Activated CD4-positive, alpha-beta T cell treated with anti-CD3 and anti-CD28 coated beads for 4 hours (primary cell): ENCODE results near the gene TSNAXIP1.
"Not testable (repeated sequence)": the region's sequence is repeated elsewhere in the genome, so short reads cannot be mapped to it uniquely, and the experiment has no call there.

ENCODE experiments used
- DNase-seq, 2 donors: peaks; one replicate each; pipeline ENCODE4 v3.0.0-alpha.2; 2020

TSNAXIP1 gene

DNA sequence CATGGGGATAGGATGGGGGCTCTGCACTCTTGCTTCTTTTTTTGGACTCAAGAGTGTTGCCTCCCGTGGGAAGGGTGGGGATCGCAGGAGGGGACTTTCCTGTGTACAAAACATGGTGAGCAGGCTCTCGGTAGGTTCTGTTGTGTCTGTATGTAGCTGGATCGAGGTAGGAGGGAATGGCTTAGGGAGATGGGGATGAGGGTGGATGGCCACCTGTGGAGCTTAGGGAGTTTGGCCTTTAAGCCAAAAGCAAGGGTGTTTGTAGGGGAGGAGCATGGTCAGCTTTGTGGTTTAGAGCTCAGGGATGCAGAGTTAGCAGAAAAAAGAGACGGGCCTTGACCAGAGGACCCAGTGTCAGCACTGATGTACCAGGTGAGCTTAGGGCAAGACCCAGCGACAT, 55.2 kb downstream of the TSNAXIP1 start:
- DNase-seq = no peak

DNA sequence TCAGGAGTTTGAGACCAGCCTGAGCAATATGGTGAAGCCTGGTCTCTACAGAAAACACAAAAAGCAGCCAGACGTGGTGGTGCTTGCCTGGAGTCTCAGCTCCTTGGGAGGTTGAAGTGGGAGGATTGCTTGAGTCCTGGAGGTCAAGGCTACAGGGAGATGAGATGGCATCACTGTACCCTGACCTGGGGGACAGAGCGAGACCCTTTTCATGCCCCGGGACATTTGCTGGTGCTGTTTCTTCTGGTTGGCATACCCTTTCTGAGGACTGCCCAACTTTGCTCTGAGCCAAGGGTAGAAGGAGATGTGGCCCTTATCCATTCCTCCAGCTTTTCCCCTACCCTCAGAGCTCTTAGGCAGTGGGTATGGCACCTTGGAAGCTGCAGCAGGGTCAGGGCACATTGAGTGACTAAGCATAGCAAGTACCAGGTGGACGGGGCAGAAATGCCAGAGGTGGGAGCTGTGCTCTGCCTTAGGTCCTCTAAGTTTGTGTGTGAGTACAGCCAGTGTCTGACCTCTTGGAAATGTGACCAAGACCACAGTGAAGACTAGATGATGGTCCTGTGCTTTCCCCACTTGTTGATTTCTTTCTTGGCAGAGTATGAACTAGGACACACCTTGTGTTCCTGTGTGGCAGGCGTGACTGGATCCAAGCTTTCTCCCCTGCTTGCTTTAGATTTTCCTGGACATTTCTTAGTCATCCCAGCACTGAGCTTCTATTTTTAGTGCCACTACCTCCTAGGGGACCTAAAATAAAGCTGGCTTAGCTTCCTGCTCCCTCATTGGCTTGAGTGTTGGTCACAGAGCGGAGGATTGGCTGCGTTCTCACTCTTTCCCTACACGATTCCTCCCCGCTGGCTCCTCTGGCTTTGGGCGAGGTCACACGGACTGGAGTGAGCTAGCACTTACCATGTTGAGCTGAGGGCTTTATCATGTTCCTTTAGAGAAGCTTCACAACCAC, 56.2 kb downstream of the TSNAXIP1 start:
- no peak for DNase-seq

DNA sequence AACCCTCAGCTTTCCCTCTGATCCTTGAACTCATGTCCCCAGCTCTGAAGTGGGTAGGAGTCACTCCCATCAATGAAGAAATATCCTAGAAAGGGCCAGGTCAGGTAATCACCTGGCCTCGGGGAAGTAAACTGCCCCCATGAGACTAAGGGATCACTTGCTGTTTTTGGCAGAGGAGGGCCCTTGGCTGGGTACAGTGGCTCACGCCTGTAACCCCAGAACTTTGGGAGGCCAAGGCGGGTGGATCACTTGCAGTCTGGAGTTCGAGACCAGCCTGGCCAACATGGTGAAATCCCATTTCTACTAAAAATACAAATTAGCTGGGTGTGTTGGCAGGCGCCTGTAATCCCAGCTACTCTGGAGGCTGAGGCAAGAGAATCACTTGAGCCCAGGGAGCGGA, 57.4 kb downstream of the TSNAXIP1 start:
- DNase-seq = not testable (repeated sequence)

DNA sequence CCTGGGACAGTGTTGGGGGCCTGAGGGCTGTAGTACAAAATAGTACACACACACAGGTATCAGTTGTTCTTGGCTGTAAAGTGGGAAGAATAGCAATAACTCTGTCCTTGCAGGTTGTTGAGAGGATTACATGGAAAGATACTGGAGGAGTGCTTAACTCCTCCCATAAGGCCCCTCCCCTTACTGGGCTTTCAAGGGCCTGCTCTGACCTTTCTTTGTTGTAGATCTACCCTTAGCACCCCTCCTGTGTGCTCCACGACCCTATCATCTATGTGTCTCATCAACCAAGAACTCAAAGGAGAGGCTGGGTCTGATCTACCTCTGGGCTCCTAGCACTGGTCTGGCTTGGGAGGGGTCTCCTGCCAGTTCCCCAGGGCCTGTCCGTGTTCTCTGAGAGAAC, 57.9 kb downstream of the TSNAXIP1 start:
- DNase-seq = no peak

DNA sequence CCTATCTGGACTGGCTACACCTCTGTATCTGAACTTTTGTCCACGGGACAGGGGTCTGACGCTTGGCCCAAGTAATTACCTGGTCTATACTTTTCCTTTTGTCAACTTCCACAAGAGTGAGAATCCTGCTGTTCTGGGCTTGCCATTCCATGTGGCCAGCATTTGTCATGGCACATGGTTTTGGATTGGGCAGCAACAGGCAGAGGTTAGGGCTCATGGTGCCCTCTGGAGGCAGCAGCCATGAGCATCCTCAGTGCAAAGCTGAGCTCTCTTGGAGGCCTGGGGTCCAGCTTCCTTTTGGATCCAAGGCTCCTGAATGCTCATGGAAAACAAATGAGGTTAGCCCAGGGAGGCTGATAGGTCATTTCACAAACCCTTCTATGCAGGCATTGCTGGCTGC, 58.6 kb downstream of the TSNAXIP1 start:
- no peak for DNase-seq

DNA sequence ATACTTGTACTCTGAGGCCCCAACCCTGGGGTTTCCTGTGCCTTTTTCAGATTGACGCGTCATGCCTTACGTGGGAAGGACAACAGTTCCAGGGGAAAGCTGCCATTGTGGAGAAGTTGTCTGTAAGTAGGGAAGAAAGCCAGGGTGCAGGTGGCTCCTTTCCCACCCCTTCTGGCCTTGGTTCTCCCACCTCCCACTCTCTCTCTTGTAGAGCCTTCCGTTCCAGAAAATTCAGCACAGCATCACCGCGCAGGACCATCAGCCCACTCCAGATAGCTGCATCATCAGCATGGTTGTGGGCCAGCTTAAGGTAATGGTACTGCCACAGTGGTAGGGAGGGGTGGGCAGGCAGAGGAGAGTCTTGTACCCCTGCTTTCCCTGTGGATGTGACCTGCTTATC, 61.6 kb downstream of the TSNAXIP1 start:
- no peak for DNase-seq

DNA sequence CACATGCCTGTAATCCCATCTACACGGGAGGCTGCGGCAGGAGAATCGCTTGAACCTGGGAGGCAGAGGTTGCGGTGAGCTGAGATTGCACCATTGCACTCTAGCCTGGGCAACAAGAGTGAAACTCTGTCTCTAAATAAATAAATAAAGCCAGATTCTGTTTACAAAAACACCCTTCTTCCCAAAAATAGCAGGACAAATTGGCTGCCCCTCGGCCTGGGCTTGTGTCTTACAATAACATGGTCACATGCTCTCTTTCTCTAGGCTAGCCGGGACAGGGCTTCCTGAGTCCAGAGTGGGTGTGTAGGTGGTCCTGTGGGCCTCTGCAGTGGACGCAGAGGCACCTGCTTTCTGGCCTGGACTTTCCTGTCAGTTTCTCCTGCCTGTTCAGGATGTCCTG, 63.0 kb downstream of the TSNAXIP1 start:
- no peak for DNase-seq

DNA sequence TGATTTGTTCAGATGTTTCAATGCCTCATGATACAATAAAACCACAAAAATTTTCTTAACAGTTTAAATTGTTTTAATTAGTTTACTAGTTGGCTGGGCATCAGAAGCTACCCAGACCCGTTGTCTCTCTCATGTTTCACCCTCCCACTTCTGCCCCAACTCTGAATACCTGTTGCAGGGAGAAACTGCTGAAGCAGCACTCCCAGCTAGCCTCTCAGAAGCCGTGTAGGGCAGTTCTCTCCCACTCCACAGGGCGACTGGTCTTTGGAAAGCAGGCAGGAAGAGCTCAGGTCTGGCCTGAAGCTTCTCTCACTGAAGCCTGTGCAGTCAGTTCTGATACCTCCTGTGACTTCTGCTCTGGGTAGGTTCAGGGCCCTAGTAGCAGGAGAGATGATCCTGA, 64.6 kb downstream of the TSNAXIP1 start:
- no peak for DNase-seq

DNA sequence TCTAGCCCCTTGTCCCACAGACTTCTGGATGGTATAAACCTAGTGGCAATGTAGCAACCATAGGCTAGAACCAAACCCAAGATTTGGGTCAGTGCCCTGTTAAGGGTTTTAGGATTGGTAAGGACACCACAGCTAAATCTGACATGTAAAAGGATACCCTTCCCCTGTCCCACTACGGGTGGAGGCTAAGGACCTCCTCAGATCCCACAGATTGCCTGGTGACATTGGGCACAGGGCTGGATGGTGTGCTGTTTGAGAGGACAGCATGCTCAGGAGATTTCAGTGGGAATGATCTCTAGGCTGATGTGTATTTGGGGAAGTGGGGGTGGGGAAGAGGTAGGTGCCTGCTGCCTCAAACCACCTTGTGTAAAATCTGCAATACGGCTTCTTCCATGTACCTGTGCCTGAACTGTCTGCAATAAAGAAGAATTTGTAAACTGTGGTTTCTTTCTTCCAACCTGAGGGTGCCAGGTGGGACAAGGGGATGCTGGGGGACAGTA, 65.5 kb downstream of the TSNAXIP1 start:
- DNase-seq = no peak

DNA sequence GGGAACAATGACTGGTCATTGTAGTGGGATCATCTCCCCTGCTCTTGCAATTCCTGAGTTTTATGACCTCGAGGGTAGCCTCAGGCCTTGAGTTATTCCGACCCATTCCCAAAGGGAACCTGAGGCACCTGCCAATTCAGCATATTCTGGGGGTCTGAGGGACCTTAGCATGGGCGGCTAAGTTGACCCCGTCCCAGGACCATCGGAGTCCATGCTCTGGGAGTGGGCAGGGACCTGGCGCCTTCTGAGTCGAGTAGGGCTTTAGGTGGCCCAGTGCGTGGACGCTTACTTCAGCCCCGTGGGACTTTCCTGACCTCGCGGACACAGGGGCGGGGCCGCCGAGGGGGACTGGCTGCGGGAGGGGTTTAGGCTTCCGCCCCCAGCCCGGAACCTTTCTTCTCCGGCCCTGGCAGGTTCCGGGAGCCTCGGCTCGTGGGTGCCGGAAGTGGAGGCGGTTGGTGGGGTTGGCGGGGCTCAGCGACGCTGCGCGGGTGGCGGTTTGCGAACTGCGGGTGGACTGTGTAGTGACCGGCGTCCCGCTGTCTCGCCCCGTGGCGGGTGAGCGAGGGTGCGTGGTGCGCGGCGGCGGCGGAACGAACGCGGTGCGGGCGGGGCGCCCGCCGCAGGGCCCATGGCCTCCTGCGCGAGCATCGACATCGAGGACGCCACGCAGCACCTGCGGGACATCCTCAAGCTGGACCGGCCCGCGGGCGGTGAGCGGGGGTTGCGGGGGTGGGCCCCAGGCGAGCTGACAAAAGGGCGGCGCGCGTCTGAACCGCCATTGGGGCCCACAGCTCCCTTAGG, 66.1 kb downstream of the TSNAXIP1 start, which contains the start of gene EDC4:
EDC4 (plus strand) TSS at position 422 of the 804 bp plus-strand sequence; CDS start at position 632, 210 bp downstream.
- peak; percentile 84 to 85 for DNase-seq

DNA sequence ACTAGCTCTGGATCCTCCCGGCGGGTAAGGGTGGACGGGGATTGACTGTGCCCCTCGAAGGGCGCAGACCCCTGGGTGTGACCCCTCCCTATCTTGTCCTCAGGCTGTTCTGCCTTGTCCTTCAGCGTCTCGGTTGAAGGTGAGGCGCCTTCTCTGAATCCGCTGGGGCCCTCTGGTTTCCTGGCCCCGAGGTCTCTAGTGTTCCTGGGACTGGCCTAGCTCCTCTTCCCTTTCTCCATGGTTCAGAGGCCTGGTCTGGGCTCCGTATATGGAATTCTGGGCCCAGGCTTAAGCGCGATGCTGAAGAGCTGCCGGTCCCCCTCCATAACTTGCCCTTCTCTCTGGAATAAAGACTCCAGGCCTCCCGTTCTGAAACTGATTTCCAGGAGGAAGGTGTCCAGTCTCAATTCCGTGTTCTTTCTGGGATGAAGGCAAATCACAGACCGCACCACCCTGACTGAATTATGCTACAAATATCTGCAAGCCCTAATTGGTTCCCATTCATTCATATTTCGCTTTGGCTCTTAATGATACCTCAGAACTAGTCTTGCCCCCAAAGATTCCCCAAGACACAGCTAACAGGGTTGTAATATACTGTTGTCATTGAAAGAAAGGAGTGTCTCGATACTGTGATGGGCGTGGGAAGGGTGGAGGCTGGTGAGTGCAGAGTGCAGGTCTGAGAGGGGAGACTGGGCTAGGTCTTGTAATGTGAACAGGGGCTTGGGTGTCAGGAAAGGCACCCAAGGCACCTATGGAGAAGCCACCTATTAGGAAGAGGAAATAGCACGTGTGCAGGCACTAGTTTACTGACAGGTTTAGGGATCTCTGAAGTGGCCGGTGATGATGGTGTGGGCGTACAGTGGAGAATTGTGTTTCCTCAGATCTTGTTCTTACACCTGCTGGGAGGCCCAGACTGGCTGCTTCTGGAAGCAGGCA, 67.0 kb downstream of the TSNAXIP1 start:
- DNase-seq = no peak

DNA sequence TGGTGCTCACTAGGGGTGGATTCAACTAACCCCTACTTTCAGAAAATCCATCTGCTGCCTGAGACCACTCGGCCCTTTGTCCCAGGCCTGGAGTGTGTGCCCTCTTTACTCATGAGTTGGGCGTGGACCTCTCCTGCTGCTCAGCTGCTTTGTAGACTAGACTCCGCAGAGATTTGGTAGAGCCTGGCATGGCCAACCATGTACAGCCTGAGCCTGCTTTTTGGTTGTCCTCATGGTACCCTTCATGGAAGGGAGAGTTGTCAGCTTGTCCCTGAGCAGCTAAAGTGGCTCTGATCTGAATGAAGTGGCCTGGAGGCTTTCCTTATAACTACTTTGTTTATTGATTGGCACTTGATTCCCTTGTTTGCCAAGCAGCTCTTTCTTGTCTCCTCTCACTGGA, 67.7 kb downstream of the TSNAXIP1 start:
- DNase-seq = no peak

DNA sequence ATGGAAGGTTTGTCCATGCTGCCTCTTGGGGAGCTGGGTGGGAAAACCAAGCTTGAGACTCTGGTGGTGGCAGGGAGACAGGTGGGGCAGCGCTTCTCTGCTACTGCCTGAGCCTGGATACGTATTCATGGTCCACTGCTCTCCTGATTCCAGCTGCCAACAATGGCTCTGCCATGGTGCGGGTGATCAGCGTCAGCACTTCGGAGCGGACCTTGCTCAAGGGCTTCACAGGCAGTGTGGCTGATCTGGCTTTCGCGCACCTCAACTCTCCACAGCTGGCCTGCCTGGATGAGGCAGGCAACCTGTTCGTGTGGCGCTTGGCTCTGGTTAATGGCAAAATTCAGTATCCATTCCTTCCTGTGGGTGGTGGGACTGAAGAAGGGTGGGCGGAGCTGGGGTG, 70.4 kb downstream of the TSNAXIP1 start:
- no peak for DNase-seq
